Stimulated activated effector memory CD8-positive, alpha-beta T cell treated with anti-CD3 and anti-CD28 coated beads, Interleukin-12 subunit alpha, Interleukin-12 subunit beta, amount 100 ng/mL, for 72 hours (primary cell): ENCODE data around the gene ECI1.
"Not testable (repeated sequence)": the region's sequence is repeated elsewhere in the genome, so short reads cannot be mapped to it uniquely, and the experiment has no call there.

Experiments used
- ATAC-seq: fragments of 150-1000 bp; cut with Tn5 transposase; 2 replicates; pipeline ENCODE4 v1.10.0; 2021
- DNase-seq, 2 donors: peaks; one replicate each; pipeline ENCODE4 v3.0.0; 2021 to 2022; ENCODE audit warnings: low spot score in 2 of 2
- H3K27ac Mint-ChIP-seq: one replicate; pipeline ENCODE4 v1.8.0; 2022; ENCODE audit warnings: mild to moderate bottlenecking, mixed read lengths
- H3K36me3 Mint-ChIP-seq: one replicate; pipeline ENCODE4 v1.8.0; 2022; ENCODE audit warnings: mild to moderate bottlenecking, mixed read lengths
- H3K4me1 Mint-ChIP-seq: one replicate; pipeline ENCODE4 v1.8.0; 2022; ENCODE audit warnings: mixed read lengths
- H3K4me3 Mint-ChIP-seq: one replicate; pipeline ENCODE4 v1.8.0; 2022; ENCODE audit warnings: mild to moderate bottlenecking, mixed read lengths
- H3K9me3 Mint-ChIP-seq: one replicate; pipeline ENCODE4 v1.8.0; 2022; ENCODE audit warnings: mixed read lengths

ECI1 gene

DNA sequence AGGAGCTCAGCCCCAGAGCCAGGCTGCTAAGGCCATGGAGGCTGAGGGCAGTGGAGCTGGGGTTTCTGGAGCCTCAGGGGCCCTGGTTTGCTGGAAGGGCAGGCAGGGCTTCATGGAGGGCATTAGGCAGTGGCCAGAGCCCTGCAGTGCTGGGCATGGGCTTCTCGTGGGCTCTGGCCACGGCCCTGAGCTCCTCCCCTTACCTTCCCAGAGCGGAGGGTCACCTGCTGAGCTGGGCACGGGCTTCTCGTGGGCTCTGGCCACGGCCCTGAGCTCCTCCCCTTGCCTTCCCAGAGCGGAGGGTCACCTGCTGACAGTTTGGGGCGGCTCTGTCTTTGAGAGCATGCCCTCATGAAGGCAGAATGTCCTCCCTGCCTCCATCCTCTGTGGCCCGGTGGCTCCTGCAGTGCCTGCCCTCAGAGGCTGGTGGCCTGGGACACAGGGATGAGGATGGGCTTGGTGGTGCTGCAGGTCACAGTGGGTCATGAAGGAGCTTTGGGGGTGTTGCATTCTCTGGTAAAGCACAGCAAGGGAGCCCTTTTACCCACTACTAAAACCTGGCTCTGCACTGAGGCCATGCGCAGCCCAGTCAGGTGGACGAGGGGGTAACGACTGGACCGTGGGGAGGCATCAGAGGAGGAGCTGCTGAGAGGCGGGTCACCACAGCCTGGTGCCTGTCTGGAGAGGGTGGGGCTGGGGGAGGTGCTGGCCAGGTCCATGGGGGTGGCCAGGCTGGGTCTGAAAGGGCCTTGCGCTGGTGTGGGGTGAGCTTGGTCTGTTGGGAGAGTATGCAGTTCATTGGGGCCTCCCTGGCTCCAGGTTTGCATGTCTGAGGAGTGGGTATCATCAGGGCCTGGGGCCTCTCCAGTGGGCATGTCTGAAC, 19.4 kb upstream of the ECI1 start:
- H3K4me3 Mint-ChIP-seq = no peak overlapping the region
- DNase-seq = no peak
- peaks cover 20% of the 10 kb centered on the region for H3K4me1 Mint-ChIP-seq
- no peaks in the 10 kb centered on the region for H3K9me3 Mint-ChIP-seq
- H3K27ac Mint-ChIP-seq = no peak overlapping the region
- no peak for ATAC-seq
- peaks cover 27% of the 10 kb centered on the region for H3K36me3 Mint-ChIP-seq

DNA sequence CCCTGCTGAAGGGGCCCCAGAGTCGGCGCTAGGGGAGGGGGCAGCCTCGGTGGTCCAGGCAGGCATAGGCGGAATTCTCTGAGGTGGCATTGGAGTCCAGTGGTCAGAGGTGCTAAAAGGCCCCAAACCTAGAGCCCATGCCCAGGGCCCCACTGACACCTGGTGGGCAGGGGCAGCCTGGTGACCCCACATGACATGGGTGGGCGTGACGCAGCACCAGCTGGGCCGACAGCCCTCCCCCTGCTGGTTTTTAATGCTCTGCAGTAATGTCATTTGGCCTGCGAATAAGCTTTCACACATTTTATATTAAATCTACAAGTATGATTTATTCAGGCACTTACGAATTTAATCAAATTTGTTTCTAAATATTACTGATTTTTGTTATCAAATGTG, 18.7 kb upstream of the ECI1 start:
- H3K9me3 Mint-ChIP-seq = no peaks in the 10 kb centered on the region
- ATAC-seq (no peak), DNase-seq (no peak)
- peak overlapping the region; percentile 91 for H3K4me3 Mint-ChIP-seq
- peaks cover 35% of the 10 kb centered on the region for H3K36me3 Mint-ChIP-seq
- no peak overlapping the region for H3K27ac Mint-ChIP-seq
- peaks cover 23% of the 10 kb centered on the region for H3K4me1 Mint-ChIP-seq

DNA sequence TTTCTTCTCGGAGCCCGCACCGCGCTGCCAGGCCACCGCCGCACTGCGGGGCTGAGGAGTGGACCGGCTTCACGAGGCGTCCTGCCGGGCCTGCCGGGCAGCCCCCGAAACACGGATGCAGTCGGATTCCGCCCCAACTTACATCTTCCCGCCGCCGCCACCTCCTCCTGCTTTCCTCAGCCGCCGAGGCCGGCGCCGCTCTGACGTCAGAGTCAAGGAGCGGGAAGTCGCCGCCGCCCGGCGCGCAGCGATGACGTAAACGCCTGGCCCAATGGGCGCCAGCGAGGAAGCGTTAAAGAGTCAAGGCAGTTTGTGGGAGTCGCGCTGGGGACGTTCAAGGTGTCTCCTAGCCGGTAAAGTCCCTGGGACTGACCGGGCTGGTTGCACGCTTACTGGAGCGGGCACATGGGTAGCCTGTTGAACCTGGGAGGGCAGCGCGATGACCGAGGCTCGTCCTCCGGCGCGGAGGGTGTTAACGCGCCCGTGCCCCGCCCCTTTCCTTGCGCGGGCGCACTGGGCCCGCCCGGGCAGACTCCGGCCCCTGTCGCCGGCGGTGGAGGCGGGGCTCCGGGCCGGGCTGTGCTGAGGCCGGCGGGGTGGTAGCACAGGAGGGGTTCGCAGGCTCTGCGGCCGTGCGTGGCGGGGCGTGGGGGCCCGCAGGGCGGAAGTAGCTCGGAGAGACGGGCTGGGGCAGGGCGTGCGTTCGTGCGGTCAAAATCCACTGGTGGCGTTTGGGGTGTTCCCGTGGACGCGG, 16.7 kb upstream of the ECI1 start, which contains the start of gene RNPS1:
Gene RNPS1 (minus strand): TSS at position 214 of the 754 bp plus-strand sequence. CDS start 3,483 bp downstream, outside the sequence.
- DNase-seq (peak; percentile 98 to 99), ATAC-seq (peak; percentile 91)
- H3K4me1 Mint-ChIP-seq = peaks cover 36% of the 10 kb centered on the region
- peak within 1 kb of the TSS; percentile 99 for H3K27ac Mint-ChIP-seq
- H3K4me3 Mint-ChIP-seq = peak within 1 kb of the TSS; percentile 91
- H3K9me3 Mint-ChIP-seq = no peaks in the 10 kb centered on the region
- H3K36me3 Mint-ChIP-seq = peaks cover 55% of the 10 kb centered on the region

DNA sequence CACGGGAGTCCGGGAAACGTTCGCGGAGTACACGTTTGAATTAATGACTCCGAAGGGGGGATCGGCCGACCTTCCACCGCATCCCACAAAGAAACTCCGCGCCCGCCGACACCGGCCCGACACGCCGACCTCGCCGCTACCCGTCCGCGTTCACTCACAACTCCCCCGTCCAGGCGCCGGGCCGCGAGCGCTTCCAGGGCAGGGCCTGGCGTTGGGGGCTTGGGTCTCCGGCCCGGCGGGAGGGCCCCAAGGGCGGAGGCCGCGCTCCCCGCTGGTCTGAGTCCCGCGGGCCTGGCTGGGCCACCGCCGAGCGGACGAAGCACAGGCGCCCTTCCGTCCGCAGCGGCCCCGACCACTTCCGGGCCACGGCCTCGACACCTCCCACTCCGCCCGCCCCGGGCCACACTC, 16.1 kb upstream of the ECI1 start:
- H3K4me3 Mint-ChIP-seq = peak overlapping the region; percentile 91
- H3K4me1 Mint-ChIP-seq = peaks cover 42% of the 10 kb centered on the region
- not testable (repeated sequence) for DNase-seq, H3K9me3 Mint-ChIP-seq
- peak; percentile 75 for ATAC-seq
- peaks cover 60% of the 10 kb centered on the region for H3K36me3 Mint-ChIP-seq
- peak overlapping the region; percentile 99 for H3K27ac Mint-ChIP-seq

DNA sequence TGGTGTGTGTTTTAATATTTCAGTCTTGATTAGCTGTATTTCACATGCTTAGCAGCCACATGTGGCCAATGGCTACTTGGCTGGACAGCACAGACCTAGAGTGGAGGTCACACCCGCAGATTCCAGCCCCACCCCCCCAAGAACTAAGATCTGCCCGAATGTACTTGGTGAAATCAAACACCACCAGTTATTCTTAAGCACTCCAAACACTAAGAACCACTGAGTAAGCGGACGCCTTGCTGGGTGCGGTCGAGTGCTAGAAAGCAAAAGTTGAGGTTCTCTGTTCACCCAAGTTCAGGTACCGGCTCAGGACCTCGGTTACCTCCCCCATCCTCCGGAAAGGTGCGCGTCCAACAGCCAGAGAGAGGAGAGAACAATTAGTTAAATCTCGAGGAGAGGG, 15.5 kb upstream of the ECI1 start:
- Mint-ChIP-seq H3K4me1 (peaks cover 43% of the 10 kb centered on the region), H3K27ac (peak overlapping the region; percentile 99), H3K4me3 (peak overlapping the region; percentile 91), H3K36me3 (peaks cover 67% of the 10 kb centered on the region)
- not testable (repeated sequence) for DNase-seq, ATAC-seq, H3K9me3 Mint-ChIP-seq

DNA sequence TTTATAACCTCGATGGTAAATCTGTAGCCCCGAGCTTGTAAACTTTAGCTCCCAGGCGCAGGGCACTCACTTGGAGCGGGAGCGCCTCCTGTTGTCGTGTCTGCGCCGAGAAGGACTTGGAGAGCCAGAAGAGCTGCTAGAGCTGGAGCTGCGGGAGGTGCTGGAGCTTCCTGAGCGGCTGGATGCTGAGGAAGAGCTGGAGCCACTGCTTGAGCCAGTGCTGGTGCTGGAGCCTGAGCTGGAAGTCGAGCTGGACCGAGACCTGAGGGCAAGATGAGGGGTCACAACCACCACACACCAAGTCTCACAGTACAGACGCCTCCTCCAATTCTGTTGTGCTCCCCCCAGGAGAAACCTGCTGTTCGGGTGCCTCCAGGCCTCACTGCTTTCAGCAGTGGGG, 11.6 kb upstream of the ECI1 start:
- peaks cover 35% of the 10 kb centered on the region for H3K4me1 Mint-ChIP-seq
- DNase-seq, ATAC-seq, H3K4me3 Mint-ChIP-seq, H3K9me3 Mint-ChIP-seq, H3K27ac Mint-ChIP-seq: not testable (repeated sequence)
- H3K36me3 Mint-ChIP-seq = peaks cover 100% of the 10 kb centered on the region

DNA sequence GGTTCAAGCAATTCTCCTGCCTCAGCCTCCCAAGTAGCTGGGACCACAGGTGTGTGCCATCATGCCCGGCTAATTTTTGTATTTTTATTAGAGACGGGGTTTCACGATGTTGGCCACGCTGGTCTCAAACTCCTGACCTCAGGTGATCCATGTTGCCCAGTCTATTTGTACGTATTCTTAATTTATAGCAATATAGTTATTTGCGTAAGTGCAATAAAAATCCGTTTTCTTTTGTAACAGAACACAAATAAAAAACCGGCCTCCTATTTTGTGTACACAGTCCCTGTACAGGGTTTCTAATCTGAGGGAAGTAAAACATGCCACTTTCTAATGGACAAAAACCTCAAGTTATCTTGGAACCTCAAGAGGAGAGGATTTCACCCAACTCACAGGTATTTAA, 8.9 kb upstream of the ECI1 start:
- Mint-ChIP-seq H3K4me3 (no peak overlapping the region), H3K4me1 (peaks cover 21% of the 10 kb centered on the region), H3K36me3 (peaks cover 100% of the 10 kb centered on the region), H3K27ac (no peak overlapping the region), H3K9me3 (no peaks in the 10 kb centered on the region)
- DNase-seq (no peak), ATAC-seq (no peak)

DNA sequence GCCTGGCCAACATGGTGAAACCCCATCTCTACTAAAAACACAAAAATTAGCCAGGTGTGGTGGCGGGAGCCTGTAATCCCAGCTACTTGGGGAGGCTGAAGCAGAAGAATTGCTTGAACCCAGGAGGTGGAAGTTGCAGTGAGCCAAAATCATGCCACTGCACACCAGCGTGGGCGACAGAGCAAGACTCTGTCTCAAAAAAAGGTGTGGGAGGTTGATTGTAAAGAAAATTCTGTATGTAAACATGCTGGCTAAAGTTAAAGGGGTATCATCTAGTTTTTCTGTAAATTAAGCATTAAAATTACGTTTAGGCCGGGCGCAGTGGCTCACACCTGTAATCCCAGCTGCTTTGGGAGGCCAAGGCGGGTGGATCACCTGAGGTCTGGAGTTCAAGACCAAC, 7.1 kb upstream of the ECI1 start:
- peaks cover 10% of the 10 kb centered on the region for H3K4me1 Mint-ChIP-seq
- not testable (repeated sequence) for DNase-seq, ATAC-seq, H3K4me3 Mint-ChIP-seq, H3K27ac Mint-ChIP-seq, H3K9me3 Mint-ChIP-seq
- peaks cover 100% of the 10 kb centered on the region for H3K36me3 Mint-ChIP-seq

DNA sequence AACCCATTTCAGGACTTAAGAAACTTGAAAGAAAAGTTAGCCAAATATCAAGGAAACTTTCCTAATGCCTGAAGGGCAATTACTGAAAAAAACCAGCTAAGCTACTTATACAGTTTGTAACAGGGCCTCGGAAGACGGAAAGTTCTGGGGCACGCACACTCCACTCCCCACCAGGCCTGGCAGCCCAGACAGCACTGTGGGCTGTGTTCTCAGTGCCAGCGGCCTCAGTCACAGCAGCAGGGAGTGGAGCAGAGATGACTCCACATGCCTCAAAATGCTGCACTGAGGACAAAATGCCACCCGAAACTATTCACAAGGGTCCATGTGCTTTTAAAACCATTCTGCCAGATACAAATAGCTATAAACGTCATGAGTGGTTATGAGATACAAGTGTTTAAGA, 6.3 kb upstream of the ECI1 start:
- H3K9me3 Mint-ChIP-seq = no peaks in the 10 kb centered on the region
- H3K4me1 Mint-ChIP-seq = peaks cover 3% of the 10 kb centered on the region
- H3K4me3 Mint-ChIP-seq = no peak overlapping the region
- no peak overlapping the region for H3K27ac Mint-ChIP-seq
- ATAC-seq (no peak), DNase-seq (no peak)
- peaks cover 100% of the 10 kb centered on the region for H3K36me3 Mint-ChIP-seq

DNA sequence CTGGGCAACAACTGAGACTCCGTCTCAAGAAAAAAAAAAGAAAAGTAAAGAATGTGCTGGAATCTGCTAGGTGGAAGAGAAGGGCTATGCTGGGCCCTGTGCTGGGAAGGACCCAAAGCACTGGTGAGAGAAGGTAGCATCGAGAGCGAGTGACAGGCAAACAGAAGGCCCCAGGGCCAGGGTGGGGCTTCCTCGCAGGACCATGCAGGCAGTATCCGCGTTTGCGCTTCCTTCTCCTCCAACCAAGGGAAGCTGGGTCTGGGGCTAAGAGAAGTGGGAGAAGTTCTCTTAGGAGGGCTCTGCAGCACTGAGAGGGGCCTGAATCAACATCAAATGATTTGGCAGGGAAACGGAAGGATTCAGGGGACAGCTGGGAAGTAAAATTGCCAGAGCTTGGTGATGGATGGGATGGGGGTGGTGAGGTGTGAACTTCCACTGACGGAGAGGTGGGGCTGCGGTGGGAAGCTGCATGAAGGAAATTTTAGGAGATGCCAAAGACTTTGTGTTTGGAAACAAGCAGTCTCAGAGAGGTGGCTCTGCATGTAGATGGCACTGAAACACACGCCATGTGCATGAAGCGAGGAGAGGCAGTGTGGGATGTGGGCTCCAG, 5.2 kb upstream of the ECI1 start:
- ATAC-seq = no peak
- Mint-ChIP-seq H3K27ac (peak overlapping the region; percentile 77), H3K9me3 (no peaks in the 10 kb centered on the region), H3K4me1 (no peaks in the 10 kb centered on the region), H3K4me3 (no peak overlapping the region), H3K36me3 (peaks cover 100% of the 10 kb centered on the region)
- no peak for DNase-seq

DNA sequence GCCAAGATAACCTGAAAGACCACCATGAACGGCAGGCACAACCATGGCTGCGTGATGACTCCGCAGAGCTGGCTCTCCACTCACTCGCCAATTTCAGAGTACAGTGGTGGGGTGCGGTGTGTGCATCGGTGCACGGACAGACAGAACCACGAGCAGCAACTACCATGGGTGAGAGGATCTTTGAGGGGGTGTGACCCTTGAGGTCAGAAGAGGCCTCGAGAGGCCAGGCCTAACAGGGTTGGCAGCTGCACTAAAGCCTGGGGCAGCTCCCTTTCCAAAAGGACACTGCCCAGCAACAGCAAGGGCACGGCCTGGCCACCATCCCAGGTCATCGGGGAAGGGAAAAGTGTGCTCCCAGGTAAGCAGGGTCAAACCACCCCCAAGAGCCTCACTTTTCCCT, 1.9 kb upstream of the ECI1 start:
- ATAC-seq = no peak
- DNase-seq = no peak
- peak overlapping the region; percentile 10 for H3K27ac Mint-ChIP-seq
- no peaks in the 10 kb centered on the region for H3K4me1 Mint-ChIP-seq
- H3K36me3 Mint-ChIP-seq = peaks cover 85% of the 10 kb centered on the region
- no peak overlapping the region for H3K4me3 Mint-ChIP-seq
- H3K9me3 Mint-ChIP-seq = no peaks in the 10 kb centered on the region

DNA sequence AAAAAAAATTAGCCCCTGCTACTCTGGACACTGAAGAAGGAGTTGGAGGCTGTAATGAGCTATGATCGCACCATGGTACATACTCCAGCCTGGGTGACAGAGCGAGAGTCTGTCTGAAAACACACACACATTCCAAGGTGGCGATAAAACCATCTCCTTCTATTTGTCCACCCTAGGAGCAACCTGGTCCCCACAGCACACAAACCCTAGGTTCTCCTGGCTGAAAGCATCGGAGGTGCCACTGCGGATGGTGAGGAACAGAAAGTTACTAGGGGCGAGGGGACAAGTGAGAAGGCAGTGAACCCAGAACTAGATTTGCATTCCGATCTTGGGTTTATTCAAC, 1.4 kb upstream of the ECI1 start:
- no peak for ATAC-seq
- no peak for DNase-seq
- H3K4me1 Mint-ChIP-seq = no peaks in the 10 kb centered on the region
- peaks cover 85% of the 10 kb centered on the region for H3K36me3 Mint-ChIP-seq
- no peak overlapping the region for H3K4me3 Mint-ChIP-seq
- H3K27ac Mint-ChIP-seq = peak overlapping the region; percentile 54
- H3K9me3 Mint-ChIP-seq = no peaks in the 10 kb centered on the region

DNA sequence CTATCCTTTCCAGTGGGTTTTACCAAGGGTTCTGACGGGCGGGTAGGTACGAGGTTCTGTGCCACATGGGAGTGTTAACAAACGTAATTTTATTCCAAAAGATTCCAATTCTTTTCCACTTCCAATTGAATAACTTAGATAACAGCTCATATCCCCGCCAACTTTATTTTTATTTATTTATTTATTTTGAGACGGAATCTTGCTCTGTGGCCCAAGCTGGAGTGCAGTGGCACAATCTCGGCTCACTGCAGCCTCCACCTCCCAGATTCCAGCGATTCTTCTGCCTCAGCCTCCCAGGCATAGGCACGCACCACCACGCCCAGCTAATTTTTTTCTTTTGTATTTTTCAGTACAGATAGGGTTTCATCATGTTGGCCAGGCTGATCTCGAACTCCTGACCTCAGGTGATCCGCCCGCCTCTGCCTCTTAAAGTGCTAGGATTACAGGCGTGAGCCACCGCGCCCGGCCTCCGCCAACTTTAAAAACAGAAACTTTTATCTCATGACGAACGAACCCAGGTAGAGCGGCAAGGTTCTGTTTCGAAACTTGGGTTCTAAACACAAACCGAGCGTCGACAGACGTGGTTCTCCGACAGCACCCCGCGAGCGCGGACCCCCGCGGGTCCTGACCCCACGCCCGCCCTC, 613 bp downstream of the ECI1 start:
- Mint-ChIP-seq H3K4me3 (peak overlapping the region; percentile 78), H3K36me3 (peaks cover 78% of the 10 kb centered on the region), H3K4me1 (no peaks in the 10 kb centered on the region), H3K9me3 (no peaks in the 10 kb centered on the region), H3K27ac (peak overlapping the region; percentile 81)
- peak; percentile 3 for ATAC-seq
- no peak for DNase-seq

DNA sequence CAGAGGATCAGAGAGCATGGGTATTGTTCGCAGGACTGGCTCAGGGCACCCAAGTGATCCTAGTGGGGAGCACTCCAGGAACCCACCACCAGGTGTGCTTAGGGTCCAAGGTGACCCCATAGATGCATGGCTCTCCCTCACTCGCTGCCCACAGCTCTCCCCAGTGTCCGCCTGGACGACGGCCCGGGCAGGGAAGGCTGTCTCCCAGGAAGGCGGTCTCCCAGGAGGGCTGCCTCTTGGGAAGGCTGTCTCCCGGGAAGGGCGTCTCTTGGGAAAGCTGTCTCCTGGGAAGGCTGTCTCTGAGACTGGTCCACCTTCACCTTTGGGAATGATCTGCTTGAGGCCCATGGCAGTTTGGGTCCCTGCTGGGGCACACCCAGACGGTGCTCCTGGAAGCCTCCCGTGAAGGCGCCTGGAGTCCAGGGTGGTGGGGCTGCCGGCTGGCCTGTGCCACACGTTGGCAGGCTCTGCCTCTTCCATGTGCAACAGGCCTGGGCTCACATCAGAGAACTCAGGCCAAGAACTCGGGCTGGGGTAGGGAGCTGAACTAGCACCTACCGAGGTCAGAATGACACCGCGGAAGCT, 5.0 kb downstream of the ECI1 start:
- H3K9me3 Mint-ChIP-seq = no peaks in the 10 kb centered on the region
- no peak for ATAC-seq
- H3K4me3 Mint-ChIP-seq = no peak overlapping the region
- H3K36me3 Mint-ChIP-seq = peaks cover 55% of the 10 kb centered on the region
- no peaks in the 10 kb centered on the region for H3K4me1 Mint-ChIP-seq
- DNase-seq = no peak
- no peak overlapping the region for H3K27ac Mint-ChIP-seq
